HT-29 (cell line): Measurements from ENCODE around the gene TYW1. TPM values are rescaled to one million over a fixed set of nuclear protein-coding genes. Genes with fewer than 3 reads are reported as not detected.
A peak's percentile ranks its signal among the peaks of the same experiment; 100 is the strongest.
"Not testable (repeated sequence)": the region's sequence is repeated elsewhere in the genome, so short reads cannot be mapped to it uniquely, and the experiment has no call there.

Source experiments
- DNase-seq: peaks from one replicate; pipeline ENCODE4 v3.0.0-alpha.2; 2015; ENCODE audit warnings: low spot score
- total RNA-seq: library from RNA; depleted of rRNA; stranded (reverse); fragments of >200 nt; shearing (Covaris generic); gene quantifications from 2 replicates; pipeline ENCODE4 v1.2.3, GENCODE V29; 2014

TYW1 gene
- total RNA-seq, 1 experiment from 2014 or later = 19.5 TPM

DNA sequence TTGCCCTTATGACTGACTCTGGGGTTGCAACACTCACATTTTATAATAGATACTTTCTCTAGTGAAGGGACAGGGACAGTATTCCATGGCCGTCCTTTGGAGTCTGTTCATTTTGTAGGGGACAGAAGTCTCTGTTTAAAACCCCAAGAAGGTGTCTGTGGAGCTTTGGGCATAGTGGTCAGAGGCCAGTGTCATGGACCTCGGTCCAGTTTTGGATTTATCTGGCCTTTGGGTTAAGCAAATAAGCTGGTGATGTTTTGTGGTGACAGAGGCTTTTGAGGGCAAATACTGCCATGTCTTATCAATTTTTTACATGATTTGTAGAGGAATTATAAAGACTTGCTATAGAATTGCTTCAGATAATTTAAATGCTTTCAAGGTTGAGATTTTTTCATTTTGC, 50.2 kb downstream of the TYW1 start:
- DNase-seq = not testable (repeated sequence)

GRCh38 chr7:67049908-67050307, 53.3 kb downstream of the TYW1 start:
- DNase-seq = not testable (repeated sequence)

- not testable (repeated sequence) for DNase-seq
Observed at GRCh38 chr7:67052161-67052560, 55.5 kb downstream of the TYW1 start.

DNA sequence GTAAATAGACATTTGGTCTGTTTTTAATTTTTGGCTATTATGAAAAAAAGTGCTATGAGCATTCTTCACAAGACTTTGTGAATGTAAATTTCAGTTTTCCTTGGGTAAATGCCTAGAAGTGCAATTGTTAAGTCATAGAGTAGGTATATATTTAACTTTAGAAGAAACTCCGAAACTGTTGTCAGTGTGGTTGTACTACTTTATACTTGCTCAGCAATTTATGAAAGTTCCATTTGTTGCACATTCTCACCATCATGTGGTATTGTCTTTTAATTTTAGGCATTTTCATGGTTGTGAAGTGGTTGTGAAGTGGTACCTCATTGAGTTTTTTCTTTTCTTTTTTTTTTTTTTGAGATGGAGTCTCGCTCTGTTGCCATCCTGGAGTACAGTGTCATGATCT, 60.0 kb downstream of the TYW1 start:
- no peak for DNase-seq

GRCh38 chr7:67061321-67061720, 64.7 kb downstream of the TYW1 start:
- not testable (repeated sequence) for DNase-seq

DNA sequence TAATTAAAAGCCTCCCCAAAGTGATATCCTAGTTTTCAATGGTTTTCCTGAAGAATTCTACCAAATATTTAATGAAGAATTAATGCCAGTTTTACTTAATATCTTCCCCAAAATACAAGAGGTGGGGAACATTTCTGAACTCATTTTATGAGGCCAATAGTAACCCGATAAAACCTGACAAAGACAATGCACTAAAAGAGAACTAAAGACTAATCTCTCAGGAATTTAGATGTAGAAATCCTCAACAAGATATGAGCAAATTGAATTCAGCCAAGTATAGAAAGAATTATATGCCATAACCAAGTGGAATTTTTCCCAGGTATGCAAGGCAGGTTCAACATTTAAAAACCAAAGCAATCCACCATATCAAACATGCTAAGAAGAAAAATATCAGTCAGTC, 66.2 kb downstream of the TYW1 start:
- DNase-seq = not testable (repeated sequence)

GRCh38 chr7:67066950-67067622, 70.5 kb downstream of the TYW1 start:
- not testable (repeated sequence) for DNase-seq

- not testable (repeated sequence) for DNase-seq
Observed at GRCh38 chr7:67076120-67076519, 79.5 kb downstream of the TYW1 start.

GRCh38 chr7:67082880-67083279, 86.2 kb downstream of the TYW1 start:
- DNase-seq = not testable (repeated sequence)

DNA sequence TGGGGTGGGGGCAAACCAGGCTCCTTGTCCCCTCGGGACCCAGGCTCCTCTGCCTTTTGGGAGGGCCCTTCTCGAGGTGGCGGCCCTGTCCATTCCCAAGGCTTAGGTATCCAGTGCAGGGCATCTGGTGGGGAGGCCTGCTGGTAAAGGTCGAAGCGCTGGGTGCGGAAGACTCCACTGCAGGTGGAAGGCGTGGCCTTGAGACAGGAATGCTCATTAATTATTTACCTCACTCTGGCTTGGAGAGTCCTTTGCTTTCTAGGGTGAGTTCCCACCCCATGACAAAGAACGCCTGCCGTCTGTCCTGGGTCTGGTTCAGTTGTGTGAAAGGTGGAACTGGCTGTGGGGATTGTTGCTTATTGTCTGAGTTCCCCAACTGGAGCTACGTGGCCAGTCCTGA, 92.6 kb downstream of the TYW1 start:
- DNase-seq = peak; percentile 15

- DNase-seq = not testable (repeated sequence)
Observed at GRCh38 chr7:67091053-67091452, 94.4 kb downstream of the TYW1 start.

DNA sequence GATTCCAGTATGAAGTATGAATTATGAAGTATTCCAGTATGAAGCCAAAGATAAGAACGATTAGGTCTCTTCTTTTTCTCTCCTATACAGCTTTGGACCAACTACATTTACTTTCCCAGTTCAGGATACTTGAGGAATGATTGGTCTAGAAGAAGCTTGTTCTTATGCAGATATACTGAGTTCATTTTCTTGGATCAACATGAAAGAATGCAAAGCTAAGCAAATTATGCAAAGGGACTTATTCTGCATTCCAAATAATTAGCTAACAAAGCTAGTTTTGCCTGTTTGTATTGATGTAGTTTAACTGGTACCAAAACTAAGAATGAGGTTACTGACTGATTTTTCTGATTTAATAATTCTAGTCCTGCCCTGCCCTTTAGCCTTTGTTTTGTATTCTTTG, 101.4 kb downstream of the TYW1 start:
- DNase-seq = not testable (repeated sequence)

DNA sequence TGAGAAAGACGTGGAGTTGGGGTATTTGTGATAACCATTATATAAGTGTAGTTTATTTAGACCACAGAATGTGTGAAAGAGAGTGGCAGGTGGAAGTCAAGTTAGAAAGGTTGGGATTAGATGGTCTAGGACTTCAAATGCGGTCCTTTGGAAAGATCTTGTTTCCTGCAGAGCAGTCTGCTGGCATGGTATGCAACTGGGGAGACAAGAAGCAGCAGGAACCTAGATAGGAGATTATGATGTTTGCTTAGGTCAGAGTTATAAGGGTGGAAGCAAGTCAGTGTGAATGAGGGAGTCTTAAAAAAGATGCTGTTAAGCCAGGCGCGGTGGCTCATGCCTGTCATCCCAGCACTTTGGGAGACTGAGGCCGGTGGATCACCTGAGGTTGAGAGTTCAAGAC, 102.8 kb downstream of the TYW1 start:
- DNase-seq = not testable (repeated sequence)

GRCh38 chr7:67100038-67100437, 103.4 kb downstream of the TYW1 start:
- not testable (repeated sequence) for DNase-seq

DNA sequence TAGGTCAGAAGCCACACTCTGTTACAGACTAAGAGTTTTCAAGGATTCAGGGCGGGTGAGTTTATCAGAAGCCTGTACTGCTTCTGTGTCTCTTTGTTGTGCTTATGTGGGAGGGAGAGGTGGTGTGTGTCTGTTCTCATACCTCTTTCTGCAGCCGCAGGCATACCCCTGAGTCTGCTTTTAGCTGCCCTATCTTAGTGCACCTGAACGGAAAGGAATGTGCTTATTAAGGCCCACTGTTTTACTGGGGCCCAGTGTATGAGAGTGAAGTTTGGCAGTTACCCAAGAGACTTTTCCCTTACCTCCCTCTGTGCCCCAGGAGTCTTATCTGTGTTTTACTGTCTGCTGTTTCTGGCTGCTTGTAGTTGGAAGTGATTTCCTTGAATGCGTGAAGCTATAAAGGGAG, 104.3 kb downstream of the TYW1 start:
- DNase-seq = no peak

- DNase-seq = not testable (repeated sequence)
Observed at GRCh38 chr7:67104937-67105336, 108.3 kb downstream of the TYW1 start.

GRCh38 chr7:67105377-67105776, 108.7 kb downstream of the TYW1 start:
- DNase-seq = no peak

DNA sequence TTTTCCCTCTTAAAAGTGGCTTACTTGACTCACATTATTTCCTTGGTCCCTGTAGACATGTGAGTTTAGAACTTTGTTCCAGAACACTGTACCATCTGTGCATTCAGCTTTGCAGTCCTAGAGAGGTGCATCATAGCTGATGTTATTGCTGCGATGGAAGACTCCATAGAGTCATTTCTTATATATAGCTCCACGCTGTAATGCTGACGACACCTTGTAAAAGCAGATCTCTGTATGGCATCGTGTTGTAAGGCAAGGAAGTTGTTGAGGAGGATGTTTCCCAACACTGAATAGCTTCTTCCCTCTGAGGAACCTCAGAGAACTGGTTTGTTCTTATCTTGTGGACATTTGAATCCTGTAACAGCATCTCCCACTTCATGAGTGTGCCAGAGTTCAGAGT, 109.6 kb downstream of the TYW1 start:
- not testable (repeated sequence) for DNase-seq

DNA sequence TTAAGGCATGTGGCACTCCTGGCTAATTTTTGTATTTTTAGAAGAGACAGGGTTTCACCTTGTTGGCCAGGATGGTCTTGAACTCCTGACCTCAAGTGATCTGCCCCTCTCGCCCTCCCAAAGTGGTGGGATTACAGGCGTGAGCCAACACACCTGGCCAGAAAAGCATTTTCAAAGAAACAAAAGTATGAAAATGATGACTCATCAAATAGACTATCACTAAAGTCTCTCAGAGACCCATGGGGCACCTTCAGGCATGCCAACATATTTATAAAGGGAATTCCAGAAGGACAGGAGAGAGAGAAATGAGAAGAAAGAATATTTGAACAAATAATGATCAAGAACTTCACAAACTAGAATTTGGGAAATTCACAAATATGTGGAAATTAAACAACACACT, 114.7 kb downstream of the TYW1 start:
- DNase-seq = not testable (repeated sequence)

GRCh38 chr7:67114483-67115246, 118.0 kb downstream of the TYW1 start:
- not testable (repeated sequence) for DNase-seq

DNA sequence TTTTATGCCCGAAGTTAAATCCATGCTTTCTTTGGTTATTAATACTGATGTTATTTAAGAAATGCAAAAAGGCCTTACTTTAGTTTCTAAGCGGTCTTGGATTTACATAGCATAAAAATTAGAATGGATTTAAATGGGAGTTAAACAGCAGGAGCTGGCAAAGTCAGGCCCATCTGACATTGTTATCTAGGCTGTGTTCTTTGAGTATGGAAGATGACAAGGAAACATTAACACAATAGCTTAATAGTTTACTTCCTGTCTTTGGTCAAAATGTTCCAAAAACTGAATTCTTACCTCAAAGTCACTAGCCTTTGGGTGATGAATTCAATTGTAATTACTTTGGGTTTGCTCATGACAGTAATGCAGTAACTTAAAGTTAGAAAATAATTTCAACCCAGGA, 123.9 kb downstream of the TYW1 start:
- not testable (repeated sequence) for DNase-seq

DNA sequence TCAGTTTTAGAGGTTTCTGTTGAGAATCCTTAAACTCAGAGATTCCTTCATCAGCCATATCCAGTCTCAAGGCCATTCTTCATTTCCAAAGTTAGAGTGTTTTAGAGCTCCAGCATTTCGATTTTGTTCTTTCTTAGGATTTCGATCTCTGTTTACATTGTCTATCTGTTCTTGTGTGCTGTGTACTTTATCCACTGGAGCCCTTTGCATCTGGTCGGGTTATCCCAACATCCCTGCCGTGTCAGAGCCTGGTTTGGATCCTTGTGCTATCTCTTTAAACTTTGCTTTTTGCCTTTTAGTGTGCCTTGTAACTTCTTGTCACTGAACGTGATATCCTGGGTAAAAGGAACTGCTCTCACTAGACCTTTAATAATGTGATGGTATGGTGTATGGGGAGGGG, 131.6 kb downstream of the TYW1 start:
- not testable (repeated sequence) for DNase-seq

GRCh38 chr7:67130766-67131165, 134.1 kb downstream of the TYW1 start:
- not testable (repeated sequence) for DNase-seq
